Stimulated activated memory B cell treated with anti-CD40 and anti-IgM and Interleukin-4, amounts not matched to agents 10 μg/mL and 1 μg/mL and 100 μg/mL, for 72 hours (primary cell): ENCODE data around the gene MRPL43.

Experiments used
- ATAC-seq: fragments of 150-1000 bp; cut with Tn5 transposase; 2 replicates; pipeline ENCODE4 v1.10.0; 2021
- H3K27ac Mint-ChIP-seq: one replicate; pipeline ENCODE4 v1.8.0; 2022; ENCODE audit warnings: mild to moderate bottlenecking, mixed read lengths
- H3K27me3 Mint-ChIP-seq: one replicate; pipeline ENCODE4 v1.8.0; 2022; ENCODE audit warnings: mixed read lengths
- H3K36me3 Mint-ChIP-seq: one replicate; pipeline ENCODE4 v1.8.0; 2022; ENCODE audit warnings: mixed read lengths
- H3K4me1 Mint-ChIP-seq: one replicate; pipeline ENCODE4 v1.8.0; 2022; ENCODE audit warnings: mixed read lengths
- H3K4me3 Mint-ChIP-seq: one replicate; pipeline ENCODE4 v1.8.0; 2022; ENCODE audit warnings: mild to moderate bottlenecking, moderate library complexity, mixed read lengths
- H3K9me3 Mint-ChIP-seq: one replicate; pipeline ENCODE4 v1.8.0; 2022; ENCODE audit warnings: mixed read lengths

The MRPL43 gene

GRCh38 chr10:100942229-100942628, 45.1 kb downstream of the MRPL43 start:
- Mint-ChIP-seq H3K36me3 (peaks cover 49% of the 10 kb centered on the region), H3K27ac (no peak overlapping the region), H3K4me1 (no peaks in the 10 kb centered on the region), H3K4me3 (no peak overlapping the region), H3K9me3 (no peaks in the 10 kb centered on the region), H3K27me3 (no peaks in the 10 kb centered on the region)
- ATAC-seq = no peak

GRCh38 chr10:100939763-100940344, 47.4 kb downstream of the MRPL43 start:
- no peak overlapping the region for H3K27ac Mint-ChIP-seq
- no peak overlapping the region for H3K4me3 Mint-ChIP-seq
- ATAC-seq = no peak
- H3K27me3 Mint-ChIP-seq = no peaks in the 10 kb centered on the region
- H3K4me1 Mint-ChIP-seq = no peaks in the 10 kb centered on the region
- H3K9me3 Mint-ChIP-seq = no peaks in the 10 kb centered on the region
- H3K36me3 Mint-ChIP-seq = peaks cover 44% of the 10 kb centered on the region
